ENCODE data around the gene RRN3.
"Not testable (repeated sequence)": the region's sequence is repeated elsewhere in the genome, so short reads cannot be mapped to it uniquely, and the experiment has no call there.

GRCh38 chr16:15135483-15136360, 41.6 kb upstream of the RRN3 start:
- not testable (repeated sequence) for TF ChIP-seq CTCF, EP300 (IDR thresholded peaks at IDR 0.05)

Data from esophagus muscularis mucosa (tissue), 3 donors.